Neural cell (in vitro differentiated cells): ENCODE data around the gene C17orf50. TPM values are rescaled to one million over a fixed set of nuclear protein-coding genes. Genes with fewer than 3 reads are reported as not detected.
A peak's percentile ranks its signal among the peaks of the same experiment; 100 is the strongest.

Experiments used
- H2AFZ ChIP-seq: fragments of 200-600, 300-800 bp; sonication (generic), shearing (Covaris generic); 2 replicates; pipeline ENCODE4 v1.6.0; 2014; ENCODE audit warnings: low read depth, mild to moderate bottlenecking, antibody characterized with exemption, low read length, moderate library complexity
- H3F3A ChIP-seq: fragments of 200-600 bp; shearing (Covaris generic); 2 replicates; pipeline ENCODE4 v1.6.1; 2016; ENCODE audit warnings: mild to moderate bottlenecking, moderate library complexity, mixed read lengths, antibody characterized with exemption, low read length; ENCODE audit not compliant: insufficient read depth, poor library complexity, severe bottlenecking
- H3K27ac ChIP-seq: fragments of 200-600, 300-800 bp; sonication (generic), shearing (Covaris generic); 2 replicates; pipeline ENCODE4 v1.5.1; 2014; ENCODE audit warnings: mild to moderate bottlenecking, low read length, moderate library complexity
- H3K27me3 ChIP-seq: fragments of 300-800, 200-600 bp; sonication (generic), shearing (Covaris generic); 2 replicates; pipeline ENCODE4 v1.6.0; 2014; ENCODE audit warnings: mild to moderate bottlenecking, low read depth, low read length, moderate library complexity; ENCODE audit not compliant: insufficient read depth
- H3K36me3 ChIP-seq: fragments of 300-800, 200-600 bp; sonication (generic), shearing (Covaris generic); 2 replicates; pipeline ENCODE4 v1.5.1; 2014; ENCODE audit warnings: mild to moderate bottlenecking, antibody characterized with exemption, low read length, moderate library complexity; ENCODE audit not compliant: insufficient read depth
- H3K4me2 ChIP-seq: fragments of 300-800, 200-600 bp; sonication (generic), shearing (Covaris generic); 2 replicates; pipeline ENCODE4 v1.6.0; 2014; ENCODE audit warnings: mild to moderate bottlenecking, low read length
- H3K4me3 ChIP-seq: fragments of 300-800, 200-600 bp; sonication (generic), shearing (Covaris generic); 2 replicates; pipeline ENCODE4 v1.5.1; 2014; ENCODE audit warnings: mild to moderate bottlenecking, low read length, moderate library complexity
- H3K79me2 ChIP-seq: fragments of 200-600 bp; shearing (Covaris generic); replicated peaks from 2 replicates; pipeline ENCODE4 v1.6.0; 2014; ENCODE audit warnings: mild to moderate bottlenecking, low read length, moderate library complexity; ENCODE audit not compliant: insufficient read depth
- H3K9ac ChIP-seq: fragments of 300-800, 200-600 bp; sonication (generic), shearing (Covaris generic); 2 replicates; pipeline ENCODE4 v1.6.1; 2016; ENCODE audit warnings: mild to moderate bottlenecking, low read length, mixed read lengths
- H3K9me2 ChIP-seq: fragments of 200-600 bp; shearing (Covaris generic); 2 replicates; pipeline ENCODE4 v1.6.1; 2016; ENCODE audit warnings: mild to moderate bottlenecking, low read length, mixed read lengths; ENCODE audit not compliant: insufficient read depth
- H3K9me3 ChIP-seq: fragments of 200-600, 300-800 bp; sonication (generic), shearing (Covaris generic); 2 replicates; pipeline ENCODE4 v1.6.1; 2016; ENCODE audit warnings: mild to moderate bottlenecking, mixed run types, low read length, moderate library complexity, mixed read lengths
- H4K20me1 ChIP-seq: fragments of 200-600 bp; shearing (Covaris generic); 2 replicates; pipeline ENCODE4 v1.6.1; 2016; ENCODE audit warnings: mild to moderate bottlenecking, mixed run types; ENCODE audit not compliant: insufficient read depth
- CTCF ChIP-seq: fragments of 450-650 bp; IDR thresholded peaks from 2 replicates; pipeline ENCODE4 v1.5.1; 2014; ENCODE audit warnings: antibody characterized with exemption, mild to moderate bottlenecking, moderate library complexity; ENCODE audit not compliant: poor library complexity, severe bottlenecking
- EP300 ChIP-seq: fragments of 450-650 bp; conservative IDR thresholded peaks from 2 replicates; pipeline ENCODE4 v1.6.1; 2014; ENCODE audit warnings: antibody characterized with exemption, mild to moderate bottlenecking, moderate library complexity; ENCODE audit not compliant: poor library complexity, severe bottlenecking
- MXI1 ChIP-seq: fragments of 450-650 bp; conservative IDR thresholded peaks from 2 replicates; pipeline ENCODE4 v1.6.1; 2014; ENCODE audit warnings: antibody characterized with exemption, mild to moderate bottlenecking; ENCODE audit not compliant: poor library complexity, severe bottlenecking
- POLR2AphosphoS5 ChIP-seq: IDR thresholded peaks from 2 replicates; pipeline ENCODE4 v1.6.1; 2012
- RAD21 ChIP-seq: fragments of 450-650 bp; conservative IDR thresholded peaks from 2 replicates; pipeline ENCODE4 v1.6.1; 2014; ENCODE audit warnings: antibody characterized with exemption, mild to moderate bottlenecking, moderate library complexity
- REST ChIP-seq: IDR thresholded peaks from 2 replicates; pipeline ENCODE4 v1.6.1; 2012; ENCODE audit warnings: borderline replicate concordance
- SMC3 ChIP-seq: fragments of 450-650 bp; conservative IDR thresholded peaks from 2 replicates; pipeline ENCODE4 v1.6.1; 2014; ENCODE audit warnings: antibody characterized with exemption, mild to moderate bottlenecking, moderate library complexity; ENCODE audit not compliant: poor library complexity
- TAF1 ChIP-seq: IDR thresholded peaks from 2 replicates; pipeline ENCODE4 v1.6.1; 2012; ENCODE audit warnings: low read depth
- polyA plus RNA-seq: library from polyadenylated mRNA; depleted of rRNA; stranded (reverse); fragments of >200 nt; gene quantifications from 2 replicates; pipeline ENCODE4 v1.2.3, GENCODE V29; 2014

The C17orf50 gene
- polyA plus RNA-seq, 1 donor from 2014 or later, result not detected

GRCh38 chr17:35768797-35769196, 8.1 kb downstream of the C17orf50 start:
- Histone ChIP-seq H4K20me1 (no peaks in the 10 kb centered on the region), H3K36me3 (no peaks in the 10 kb centered on the region), H3K27me3 (no peaks in the 10 kb centered on the region), H3K9me2 (no peaks in the 10 kb centered on the region), H3K4me2 (no peak overlapping the region), H3K4me3 (no peak overlapping the region), H3K9me3 (no peaks in the 10 kb centered on the region), H2AFZ (no peak overlapping the region), H3K27ac (no peak overlapping the region), H3F3A (no peaks in the 10 kb centered on the region), H3K9ac (no peak overlapping the region), H3K79me2 (no peaks in the 10 kb centered on the region)
- TF ChIP-seq TAF1 (no peak), POLR2AphosphoS5 (no peak), RAD21 (no peak), SMC3 (no peak), MXI1 (no peak), CTCF (no peak), EP300 (no peak)

GRCh38 chr17:35769895-35770486, 9.3 kb downstream of the C17orf50 start:
- Histone ChIP-seq H3K9me2 (no peaks in the 10 kb centered on the region), H3K9ac (no peak overlapping the region), H3K4me3 (no peak overlapping the region), H2AFZ (no peak overlapping the region), H3K36me3 (no peaks in the 10 kb centered on the region), H3F3A (no peaks in the 10 kb centered on the region), H3K27me3 (no peaks in the 10 kb centered on the region), H4K20me1 (no peaks in the 10 kb centered on the region), H3K27ac (no peak overlapping the region), H3K4me2 (no peak overlapping the region), H3K79me2 (no peaks in the 10 kb centered on the region), H3K9me3 (no peaks in the 10 kb centered on the region)
- TF ChIP-seq CTCF (peak; percentile 12), REST (no peak), SMC3 (no peak)
